ENCODE measurements around the gene DDX21. TPM values are rescaled to one million over a fixed set of nuclear protein-coding genes. Genes with fewer than 3 reads are reported as not detected.

The DDX21 gene
- total and polyA plus RNA-seq, 9 of the 15 experiments (the other 6 are each of a cell fraction or from before 2014, with no cell fraction given) = 143 to 365 (median 281) TPM

DNA sequence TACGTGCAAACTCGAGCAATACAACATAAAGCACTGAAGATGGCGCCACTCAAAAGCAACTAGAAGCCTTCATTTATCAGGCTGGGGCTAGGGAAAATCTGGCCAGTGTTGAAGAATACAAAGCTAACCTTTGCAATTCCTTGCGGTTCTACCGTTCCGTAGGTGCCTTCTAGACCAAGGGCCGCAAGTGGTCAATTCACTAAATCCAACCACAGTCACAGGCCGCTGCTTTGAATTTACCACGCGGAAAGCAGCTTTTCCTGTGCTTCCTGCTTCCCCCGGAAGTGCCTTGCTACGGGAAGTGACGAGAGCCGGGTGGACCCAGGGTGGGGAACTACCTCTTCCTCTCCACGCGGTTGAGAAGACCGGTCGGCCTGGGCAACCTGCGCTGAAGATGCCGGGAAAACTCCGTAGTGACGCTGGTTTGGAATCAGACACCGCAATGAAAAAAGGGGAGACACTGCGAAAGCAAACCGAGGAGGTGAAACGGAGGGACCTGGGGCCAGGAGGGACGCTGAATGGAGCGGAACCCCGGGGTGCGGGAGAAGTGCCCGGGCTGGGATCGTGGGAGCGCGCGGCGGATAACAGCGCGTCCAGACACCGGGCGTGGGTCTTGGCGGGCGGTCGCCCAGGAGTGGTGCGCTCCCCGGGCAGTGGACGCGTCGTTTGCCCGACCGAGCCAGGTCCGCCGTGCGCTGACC is at the start of gene DDX21 (continued):
- TF ChIP-seq PHTF2 (CRISPR knock-in tag; IDR thresholded peaks at IDR 0.05) (no peak), ARID1B (IDR thresholded peaks at IDR 0.05) (peak; percentile 54; the same call in 1 of the 2 replicates), FOSL1 (tag; conservative IDR thresholded peaks at IDR 0.05) (peak; percentile 56; the same call in 1 of the 2 replicates), RBM25 (IDR thresholded peaks at IDR 0.05; ENCODE audit: low read depth, low read length, severe bottlenecking) (no peak), SP1 (CRISPR knock-in tag; IDR thresholded peaks at IDR 0.05) (peak; percentile 78; the same call in 1 of the 2 replicates), SP2 (IDR thresholded peaks at IDR 0.05; ENCODE audit: extremely low read depth, low read depth, low read length, poor library complexity, severe bottlenecking) (no peak), CREB5 (CRISPR knock-in tag; IDR thresholded peaks at IDR 0.05) (no peak), ZNF644 (tag; IDR thresholded peaks at IDR 0.05; ENCODE audit: low read depth) (peak; percentile 73; the same call in 1 of the 2 replicates), RBM39 (optimal IDR thresholded peaks at IDR 0.05; ENCODE audit: low read depth, low read length) (no peak), CBX2 (IDR thresholded peaks at IDR 0.05; ENCODE audit: insufficient read depth, low read length, poor library complexity, severe bottlenecking) (no peak), HNRNPL (IDR thresholded peaks at IDR 0.05; ENCODE audit: low read depth, low read length) (peak; percentile 57; the same call in 1 of the 2 replicates), ZNF766 (CRISPR knock-in tag; conservative IDR thresholded peaks at IDR 0.05) (no peak), RFX5 (IDR thresholded peaks at IDR 0.05; ENCODE audit: low read depth, low read length) (no peak), ZNF316 (IDR thresholded peaks at IDR 0.05) (no peak), MTA3 (IDR thresholded peaks at IDR 0.05; ENCODE audit: borderline replicate concordance) (peak; percentile 70)
- TF ChIP-seq, protein P1, sequence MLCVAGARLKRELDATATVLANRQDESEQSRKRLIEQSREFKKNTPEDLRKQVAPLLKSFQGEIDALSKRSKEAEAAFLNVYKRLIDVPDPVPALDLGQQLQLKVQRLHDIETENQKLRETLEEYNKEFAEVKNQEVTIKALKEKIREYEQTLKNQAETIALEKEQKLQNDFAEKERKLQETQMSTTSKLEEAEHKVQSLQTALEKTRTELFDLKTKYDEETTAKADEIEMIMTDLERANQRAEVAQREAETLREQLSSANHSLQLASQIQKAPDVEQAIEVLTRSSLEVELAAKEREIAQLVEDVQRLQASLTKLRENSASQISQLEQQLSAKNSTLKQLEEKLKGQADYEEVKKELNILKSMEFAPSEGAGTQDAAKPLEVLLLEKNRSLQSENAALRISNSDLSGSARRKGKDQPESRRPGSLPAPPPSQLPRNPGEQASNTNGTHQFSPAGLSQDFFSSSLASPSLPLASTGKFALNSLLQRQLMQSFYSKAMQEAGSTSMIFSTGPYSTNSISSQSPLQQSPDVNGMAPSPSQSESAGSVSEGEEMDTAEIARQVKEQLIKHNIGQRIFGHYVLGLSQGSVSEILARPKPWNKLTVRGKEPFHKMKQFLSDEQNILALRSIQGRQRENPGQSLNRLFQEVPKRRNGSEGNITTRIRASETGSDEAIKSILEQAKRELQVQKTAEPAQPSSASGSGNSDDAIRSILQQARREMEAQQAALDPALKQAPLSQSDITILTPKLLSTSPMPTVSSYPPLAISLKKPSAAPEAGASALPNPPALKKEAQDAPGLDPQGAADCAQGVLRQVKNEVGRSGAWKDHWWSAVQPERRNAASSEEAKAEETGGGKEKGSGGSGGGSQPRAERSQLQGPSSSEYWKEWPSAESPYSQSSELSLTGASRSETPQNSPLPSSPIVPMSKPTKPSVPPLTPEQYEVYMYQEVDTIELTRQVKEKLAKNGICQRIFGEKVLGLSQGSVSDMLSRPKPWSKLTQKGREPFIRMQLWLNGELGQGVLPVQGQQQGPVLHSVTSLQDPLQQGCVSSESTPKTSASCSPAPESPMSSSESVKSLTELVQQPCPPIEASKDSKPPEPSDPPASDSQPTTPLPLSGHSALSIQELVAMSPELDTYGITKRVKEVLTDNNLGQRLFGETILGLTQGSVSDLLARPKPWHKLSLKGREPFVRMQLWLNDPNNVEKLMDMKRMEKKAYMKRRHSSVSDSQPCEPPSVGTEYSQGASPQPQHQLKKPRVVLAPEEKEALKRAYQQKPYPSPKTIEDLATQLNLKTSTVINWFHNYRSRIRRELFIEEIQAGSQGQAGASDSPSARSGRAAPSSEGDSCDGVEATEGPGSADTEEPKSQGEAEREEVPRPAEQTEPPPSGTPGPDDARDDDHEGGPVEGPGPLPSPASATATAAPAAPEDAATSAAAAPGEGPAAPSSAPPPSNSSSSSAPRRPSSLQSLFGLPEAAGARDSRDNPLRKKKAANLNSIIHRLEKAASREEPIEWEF (CRISPR knock-in tag; IDR thresholded peaks at IDR 0.05) = no peak
- TF ChIP-seq, protein P2, sequence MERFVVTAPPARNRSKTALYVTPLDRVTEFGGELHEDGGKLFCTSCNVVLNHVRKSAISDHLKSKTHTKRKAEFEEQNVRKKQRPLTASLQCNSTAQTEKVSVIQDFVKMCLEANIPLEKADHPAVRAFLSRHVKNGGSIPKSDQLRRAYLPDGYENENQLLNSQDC (CRISPR knock-in tag; IDR thresholded peaks at IDR 0.05) = no peak
- TF ChIP-seq, protein P3, sequence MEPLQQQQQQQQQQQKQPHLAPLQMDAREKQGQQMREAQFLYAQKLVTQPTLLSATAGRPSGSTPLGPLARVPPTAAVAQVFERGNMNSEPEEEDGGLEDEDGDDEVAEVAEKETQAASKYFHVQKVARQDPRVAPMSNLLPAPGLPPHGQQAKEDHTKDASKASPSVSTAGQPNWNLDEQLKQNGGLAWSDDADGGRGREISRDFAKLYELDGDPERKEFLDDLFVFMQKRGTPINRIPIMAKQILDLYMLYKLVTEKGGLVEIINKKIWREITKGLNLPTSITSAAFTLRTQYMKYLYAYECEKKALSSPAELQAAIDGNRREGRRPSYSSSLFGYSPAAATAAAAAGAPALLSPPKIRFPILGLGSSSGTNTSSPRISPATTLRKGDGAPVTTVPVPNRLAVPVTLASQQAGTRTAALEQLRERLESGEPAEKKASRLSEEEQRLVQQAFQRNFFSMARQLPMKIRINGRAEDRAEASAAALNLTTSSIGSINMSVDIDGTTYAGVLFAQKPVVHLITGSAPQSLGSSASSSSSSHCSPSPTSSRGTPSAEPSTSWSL (CRISPR knock-in tag; IDR thresholded peaks at IDR 0.05; ENCODE audit: borderline replicate concordance) = no peak
- TF ChIP-seq, protein P4, sequence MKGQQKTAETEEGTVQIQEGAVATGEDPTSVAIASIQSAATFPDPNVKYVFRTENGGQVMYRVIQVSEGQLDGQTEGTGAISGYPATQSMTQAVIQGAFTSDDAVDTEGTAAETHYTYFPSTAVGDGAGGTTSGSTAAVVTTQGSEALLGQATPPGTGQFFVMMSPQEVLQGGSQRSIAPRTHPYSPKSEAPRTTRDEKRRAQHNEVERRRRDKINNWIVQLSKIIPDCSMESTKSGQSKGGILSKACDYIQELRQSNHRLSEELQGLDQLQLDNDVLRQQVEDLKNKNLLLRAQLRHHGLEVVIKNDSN (CRISPR knock-in tag; IDR thresholded peaks at IDR 0.05) = no peak

All from K562 (cell line).